Neural cell (in vitro differentiated cells): Measurements from ENCODE around the gene HCK. TPM values are rescaled to one million over a fixed set of nuclear protein-coding genes. Genes with fewer than 3 reads are reported as not detected.

Experiments used
- H2AFZ ChIP-seq: fragments of 200-600, 300-800 bp; sonication (generic), shearing (Covaris generic); 2 replicates; pipeline ENCODE4 v1.6.0; 2014; ENCODE audit warnings: low read depth, mild to moderate bottlenecking, antibody characterized with exemption, low read length, moderate library complexity
- H3F3A ChIP-seq: fragments of 200-600 bp; shearing (Covaris generic); 2 replicates; pipeline ENCODE4 v1.6.1; 2016; ENCODE audit warnings: mild to moderate bottlenecking, moderate library complexity, mixed read lengths, antibody characterized with exemption, low read length; ENCODE audit not compliant: insufficient read depth, poor library complexity, severe bottlenecking
- H3K27ac ChIP-seq: fragments of 200-600, 300-800 bp; sonication (generic), shearing (Covaris generic); 2 replicates; pipeline ENCODE4 v1.5.1; 2014; ENCODE audit warnings: mild to moderate bottlenecking, low read length, moderate library complexity
- H3K27me3 ChIP-seq: fragments of 300-800, 200-600 bp; sonication (generic), shearing (Covaris generic); 2 replicates; pipeline ENCODE4 v1.6.0; 2014; ENCODE audit warnings: mild to moderate bottlenecking, low read depth, low read length, moderate library complexity; ENCODE audit not compliant: insufficient read depth
- H3K36me3 ChIP-seq: fragments of 300-800, 200-600 bp; sonication (generic), shearing (Covaris generic); 2 replicates; pipeline ENCODE4 v1.5.1; 2014; ENCODE audit warnings: mild to moderate bottlenecking, antibody characterized with exemption, low read length, moderate library complexity; ENCODE audit not compliant: insufficient read depth
- H3K4me2 ChIP-seq: fragments of 300-800, 200-600 bp; sonication (generic), shearing (Covaris generic); 2 replicates; pipeline ENCODE4 v1.6.0; 2014; ENCODE audit warnings: mild to moderate bottlenecking, low read length
- H3K4me3 ChIP-seq: fragments of 300-800, 200-600 bp; sonication (generic), shearing (Covaris generic); 2 replicates; pipeline ENCODE4 v1.5.1; 2014; ENCODE audit warnings: mild to moderate bottlenecking, low read length, moderate library complexity
- H3K79me2 ChIP-seq: fragments of 200-600 bp; shearing (Covaris generic); replicated peaks from 2 replicates; pipeline ENCODE4 v1.6.0; 2014; ENCODE audit warnings: mild to moderate bottlenecking, low read length, moderate library complexity; ENCODE audit not compliant: insufficient read depth
- H3K9ac ChIP-seq: fragments of 300-800, 200-600 bp; sonication (generic), shearing (Covaris generic); 2 replicates; pipeline ENCODE4 v1.6.1; 2016; ENCODE audit warnings: mild to moderate bottlenecking, low read length, mixed read lengths
- H3K9me2 ChIP-seq: fragments of 200-600 bp; shearing (Covaris generic); 2 replicates; pipeline ENCODE4 v1.6.1; 2016; ENCODE audit warnings: mild to moderate bottlenecking, low read length, mixed read lengths; ENCODE audit not compliant: insufficient read depth
- H3K9me3 ChIP-seq: fragments of 200-600, 300-800 bp; sonication (generic), shearing (Covaris generic); 2 replicates; pipeline ENCODE4 v1.6.1; 2016; ENCODE audit warnings: mild to moderate bottlenecking, mixed run types, low read length, moderate library complexity, mixed read lengths
- H4K20me1 ChIP-seq: fragments of 200-600 bp; shearing (Covaris generic); 2 replicates; pipeline ENCODE4 v1.6.1; 2016; ENCODE audit warnings: mild to moderate bottlenecking, mixed run types; ENCODE audit not compliant: insufficient read depth
- CTCF ChIP-seq: fragments of 450-650 bp; IDR thresholded peaks from 2 replicates; pipeline ENCODE4 v1.5.1; 2014; ENCODE audit warnings: antibody characterized with exemption, mild to moderate bottlenecking, moderate library complexity; ENCODE audit not compliant: poor library complexity, severe bottlenecking
- EP300 ChIP-seq: fragments of 450-650 bp; conservative IDR thresholded peaks from 2 replicates; pipeline ENCODE4 v1.6.1; 2014; ENCODE audit warnings: antibody characterized with exemption, mild to moderate bottlenecking, moderate library complexity; ENCODE audit not compliant: poor library complexity, severe bottlenecking
- EZH2 ChIP-seq: fragments of 200-600, 300-800 bp; shearing (Covaris generic), sonication (generic); IDR thresholded peaks from 2 replicates; pipeline ENCODE4 v1.6.1; 2014; ENCODE audit warnings: antibody characterized with exemption, low read length, borderline replicate concordance, mild to moderate bottlenecking; ENCODE audit not compliant: insufficient read depth, poor library complexity, severe bottlenecking
- MXI1 ChIP-seq: fragments of 450-650 bp; conservative IDR thresholded peaks from 2 replicates; pipeline ENCODE4 v1.6.1; 2014; ENCODE audit warnings: antibody characterized with exemption, mild to moderate bottlenecking; ENCODE audit not compliant: poor library complexity, severe bottlenecking
- POLR2AphosphoS5 ChIP-seq: IDR thresholded peaks from 2 replicates; pipeline ENCODE4 v1.6.1; 2012
- RAD21 ChIP-seq: fragments of 450-650 bp; conservative IDR thresholded peaks from 2 replicates; pipeline ENCODE4 v1.6.1; 2014; ENCODE audit warnings: antibody characterized with exemption, mild to moderate bottlenecking, moderate library complexity
- REST ChIP-seq: IDR thresholded peaks from 2 replicates; pipeline ENCODE4 v1.6.1; 2012; ENCODE audit warnings: borderline replicate concordance
- SMC3 ChIP-seq: fragments of 450-650 bp; conservative IDR thresholded peaks from 2 replicates; pipeline ENCODE4 v1.6.1; 2014; ENCODE audit warnings: antibody characterized with exemption, mild to moderate bottlenecking, moderate library complexity; ENCODE audit not compliant: poor library complexity
- TAF1 ChIP-seq: IDR thresholded peaks from 2 replicates; pipeline ENCODE4 v1.6.1; 2012; ENCODE audit warnings: low read depth
- polyA plus RNA-seq: library from polyadenylated mRNA; depleted of rRNA; stranded (reverse); fragments of >200 nt; gene quantifications from 2 replicates; pipeline ENCODE4 v1.2.3, GENCODE V29; 2014

HCK gene
- polyA plus RNA-seq, 1 donor from 2014 or later, result 0.58 TPM

GRCh38 chr20:32125506-32125905 is 73.5 kb downstream of the HCK start:
- no peaks in the 10 kb centered on the region for H3K9me2 ChIP-seq
- no peaks in the 10 kb centered on the region for H4K20me1 ChIP-seq
- H2AFZ ChIP-seq, result no peak overlapping the region
- no peaks in the 10 kb centered on the region for H3F3A ChIP-seq
- no peaks in the 10 kb centered on the region for H3K27me3 ChIP-seq
- H3K9ac ChIP-seq, result no peak overlapping the region
- peaks cover 9% of the 10 kb centered on the region for H3K79me2 ChIP-seq
- TF ChIP-seq POLR2AphosphoS5 (no peak), REST (no peak), CTCF (no peak), EP300 (no peak), EZH2 (no peak), MXI1 (no peak), RAD21 (no peak), TAF1 (no peak), SMC3 (no peak)
- H3K9me3 ChIP-seq, result no peaks in the 10 kb centered on the region
- no peak overlapping the region for H3K4me2 ChIP-seq
- no peaks in the 10 kb centered on the region for H3K36me3 ChIP-seq
- H3K27ac ChIP-seq, result no peak overlapping the region
- H3K4me3 ChIP-seq, result no peak overlapping the region

GRCh38 chr20:32126919-32127318 is 74.9 kb downstream of the HCK start:
- Histone ChIP-seq H3K4me3 (no peak overlapping the region), H3K36me3 (no peaks in the 10 kb centered on the region), H3F3A (no peaks in the 10 kb centered on the region), H3K27me3 (no peaks in the 10 kb centered on the region), H3K4me2 (no peak overlapping the region), H3K27ac (no peak overlapping the region), H3K9me3 (no peaks in the 10 kb centered on the region), H3K9ac (no peak overlapping the region), H3K9me2 (no peaks in the 10 kb centered on the region), H3K79me2 (peaks cover 9% of the 10 kb centered on the region), H2AFZ (no peak overlapping the region), H4K20me1 (no peaks in the 10 kb centered on the region)
- no peak for TF ChIP-seq CTCF
- TF ChIP-seq SMC3, result no peak
- TF ChIP-seq EP300, result no peak
- no peak for TF ChIP-seq RAD21
- no peak for TF ChIP-seq EZH2
- TF ChIP-seq POLR2AphosphoS5, result no peak
- TF ChIP-seq TAF1, result no peak
- no peak for TF ChIP-seq MXI1
- TF ChIP-seq REST, result no peak
